Fibroblast of peridontal ligament (primary cell): Measurements from ENCODE around the gene CRACR2A.

Experiments used
- DNase-seq: peaks from one replicate; pipeline ENCODE4 v3.0.0-alpha.2; 2010; ENCODE audit errors: extremely low read depth

Gene CRACR2A

GRCh38 chr12:3684449-3685051 is 68.4 kb downstream of the CRACR2A start:
- no peak for DNase-seq

DNA sequence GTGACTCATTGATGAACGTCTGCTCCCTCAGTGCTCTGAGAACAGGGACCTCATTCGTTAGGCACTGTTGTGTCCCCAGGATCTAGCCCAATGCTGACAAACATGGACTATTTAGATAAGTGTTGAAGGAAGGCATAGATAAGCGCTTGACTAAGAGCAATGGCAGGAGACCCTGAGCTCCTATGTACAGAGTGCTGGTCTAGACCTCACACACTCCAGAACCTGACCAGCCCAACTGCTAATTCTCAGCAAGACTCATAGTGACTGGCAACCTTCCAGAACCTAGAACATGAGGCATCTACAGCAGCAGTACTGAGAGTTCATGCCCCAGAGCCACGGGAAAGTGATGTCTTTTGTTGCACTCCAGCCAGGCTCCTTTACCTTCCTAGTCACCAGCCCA is 69.2 kb downstream of the CRACR2A start:
- peak; percentile 29 for DNase-seq

- no peak for DNase-seq
These were observed 71.3 kb downstream of the CRACR2A start for GRCh38 chr12:3681595-3682061.

DNA sequence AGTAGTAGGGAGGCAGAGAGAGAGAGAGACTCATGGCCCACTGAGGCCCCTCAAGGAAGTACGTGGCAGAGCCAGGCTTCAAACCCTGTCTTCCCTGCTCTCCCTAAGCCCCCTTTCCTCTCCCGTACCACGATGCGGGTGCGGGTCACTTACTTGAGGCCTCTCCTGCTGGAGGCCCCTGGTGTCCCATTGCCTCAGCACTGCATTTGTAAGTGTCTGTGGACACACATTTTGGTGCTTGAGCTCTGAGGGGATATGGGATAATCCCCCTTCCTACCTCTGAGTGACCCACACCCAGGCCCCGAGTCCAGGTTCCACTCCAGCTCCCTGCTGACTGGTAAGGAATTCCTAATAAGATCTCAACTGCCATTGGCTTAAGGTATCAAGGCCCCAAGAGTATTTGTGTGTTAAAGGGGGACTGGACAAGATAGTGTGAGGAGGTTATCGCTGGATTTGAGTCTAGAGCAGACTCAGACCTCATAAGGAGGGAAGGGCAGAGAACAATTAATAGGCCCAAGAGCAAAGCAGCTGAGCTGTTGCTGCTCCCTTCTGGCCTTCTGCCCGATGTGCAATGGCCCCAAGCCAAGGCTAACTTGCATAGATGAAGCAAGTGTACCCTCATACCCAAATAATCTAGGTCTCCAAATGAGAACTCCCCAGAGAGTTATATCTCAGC is 71.9 kb downstream of the CRACR2A start:
- peak; percentile 34 for DNase-seq

GRCh38 chr12:3679831-3680230 is 73.1 kb downstream of the CRACR2A start:
- no peak for DNase-seq

DNA sequence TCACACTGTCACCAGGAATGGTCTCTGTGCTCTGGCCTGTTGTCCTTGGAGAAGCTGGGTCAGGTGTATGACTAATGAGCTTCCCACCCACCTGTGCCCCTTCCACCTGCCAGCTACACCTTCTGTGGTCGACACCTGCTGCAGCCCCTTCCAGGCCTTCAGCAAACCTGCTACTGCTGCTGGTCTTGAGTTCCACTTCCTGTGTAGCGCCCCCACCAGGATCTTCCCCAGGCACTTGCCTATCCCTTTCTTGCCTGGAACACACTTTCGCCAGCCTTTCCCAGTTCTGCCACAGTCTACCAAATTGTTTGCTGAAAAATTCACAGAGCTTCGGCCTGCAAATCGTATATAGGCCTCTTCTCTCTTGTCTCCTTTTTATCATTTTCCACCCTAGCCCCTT is 75.3 kb downstream of the CRACR2A start:
- DNase-seq = no peak

- no peak for DNase-seq
These were observed 78.8 kb downstream of the CRACR2A start for GRCh38 chr12:3673981-3674708.

- DNase-seq = no peak
These were observed 80.8 kb downstream of the CRACR2A start for GRCh38 chr12:3672113-3672509.

- DNase-seq = no peak
These were observed 81.4 kb downstream of the CRACR2A start for GRCh38 chr12:3671330-3672112.

GRCh38 chr12:3670083-3670620 is 82.8 kb downstream of the CRACR2A start:
- no peak for DNase-seq

- DNase-seq = no peak
These were observed 83.3 kb downstream of the CRACR2A start for GRCh38 chr12:3669594-3669993.

- no peak for DNase-seq
These were observed 84.3 kb downstream of the CRACR2A start for GRCh38 chr12:3668479-3669165.

- peak; percentile 16 for DNase-seq
These were observed 85.4 kb downstream of the CRACR2A start for GRCh38 chr12:3667485-3667884.

DNA sequence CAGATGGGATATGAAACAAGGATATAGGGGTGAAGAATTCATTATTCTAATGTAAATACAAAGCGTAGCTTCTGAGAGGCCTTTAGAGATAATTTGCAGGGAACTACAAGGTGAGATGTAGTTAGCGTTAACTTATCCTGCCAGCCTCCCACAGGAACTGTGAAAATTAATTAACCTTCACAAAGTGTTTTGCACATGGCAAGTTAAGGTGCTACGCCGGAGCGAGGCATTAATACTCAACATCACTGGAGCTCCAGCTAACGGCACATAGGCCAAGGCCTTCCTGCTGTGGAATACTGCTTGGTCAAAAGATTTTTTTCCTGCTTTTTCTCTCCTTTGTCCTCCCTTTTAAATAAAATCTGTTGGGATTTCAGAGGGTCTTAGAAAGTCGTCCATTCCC is 86.5 kb downstream of the CRACR2A start:
- DNase-seq = no peak

DNA sequence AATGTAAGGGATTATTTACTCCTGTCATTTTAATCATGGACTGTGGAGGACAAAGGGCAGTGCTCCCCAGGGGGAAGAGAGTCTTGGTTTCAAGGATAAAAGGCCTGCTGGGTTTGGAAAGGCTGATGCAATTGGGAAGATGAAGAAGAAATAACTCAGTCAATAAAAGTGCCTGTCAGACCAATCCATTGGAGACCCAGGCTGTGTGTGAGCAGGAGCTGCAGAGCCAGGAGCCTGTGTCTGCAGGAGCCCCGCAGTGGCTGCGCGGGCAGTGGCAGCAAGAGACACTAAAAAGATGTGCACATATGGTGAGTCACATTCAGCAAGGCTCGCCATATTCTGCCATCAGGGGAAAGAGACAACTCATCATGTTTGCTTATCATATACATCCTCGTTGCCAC is 90.4 kb downstream of the CRACR2A start:
- DNase-seq = peak; percentile 13

DNA sequence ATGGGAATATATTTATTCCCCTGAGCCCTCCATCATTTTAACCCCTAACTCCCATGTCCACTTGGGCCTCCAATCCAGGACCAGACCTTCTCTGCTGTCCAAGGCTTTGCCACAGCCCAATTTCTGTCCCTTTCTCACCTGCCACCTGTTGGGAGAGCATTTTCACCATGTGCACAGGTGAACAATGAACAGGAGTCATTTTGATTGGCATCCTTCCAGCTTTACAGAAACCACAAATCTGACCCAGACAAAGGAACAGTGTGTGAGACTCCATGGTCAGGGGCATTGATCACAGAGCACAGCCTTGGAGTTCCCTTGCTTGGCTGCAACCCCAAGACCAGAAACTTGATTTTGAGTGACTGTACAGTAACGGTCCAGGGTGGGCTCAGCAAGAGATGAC is 91.9 kb downstream of the CRACR2A start:
- no peak for DNase-seq

DNA sequence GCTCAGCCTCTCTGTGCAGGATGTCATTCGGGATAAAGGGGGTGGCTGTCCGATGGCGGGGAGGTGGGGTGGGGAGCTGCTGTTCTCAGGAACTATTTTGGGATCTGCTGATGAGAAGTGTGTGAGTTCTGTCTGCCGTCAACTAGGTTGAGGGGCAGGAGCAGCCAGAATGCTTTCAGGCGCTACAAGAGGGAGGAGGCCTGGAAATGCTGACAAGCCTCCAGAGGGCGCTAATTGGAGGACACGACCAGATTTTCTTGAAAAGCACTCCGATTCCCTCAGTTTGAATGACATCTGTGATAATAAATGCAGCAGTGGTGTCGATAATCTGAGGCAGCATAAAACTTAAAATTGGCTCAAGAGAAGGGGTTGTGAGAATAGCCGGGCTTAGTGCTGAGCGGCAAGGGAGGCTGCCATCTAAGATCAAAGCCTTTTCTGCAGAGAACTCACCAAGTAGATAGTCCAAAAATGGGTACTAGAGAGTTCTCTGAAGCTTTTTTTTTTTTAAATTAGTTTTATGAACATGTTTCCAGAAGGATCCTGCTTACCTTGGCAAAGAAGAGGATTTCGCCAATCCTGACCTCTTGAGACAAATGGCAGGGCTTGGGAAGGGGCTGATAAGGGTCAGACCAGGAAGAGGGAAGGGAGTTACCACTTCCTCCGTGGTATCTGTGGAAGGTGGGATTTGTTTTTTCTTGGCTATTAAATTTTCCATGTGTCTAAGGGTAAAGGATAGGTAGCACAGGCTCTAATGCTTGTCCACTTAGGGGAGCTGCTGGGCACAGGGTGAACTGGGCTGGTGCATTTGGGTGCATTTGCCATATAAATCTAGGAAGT is 94.4 kb downstream of the CRACR2A start:
- DNase-seq = peak; percentile 21

GRCh38 chr12:3656946-3657622 is 95.8 kb downstream of the CRACR2A start:
- DNase-seq = no peak

GRCh38 chr12:3655328-3655900 is 97.5 kb downstream of the CRACR2A start:
- no peak for DNase-seq
